PFSK-1 (cell line): ENCODE measurements around the gene PTF1A.

Source experiments
- FOXP2 ChIP-seq: optimal IDR thresholded peaks from 2 replicates; pipeline ENCODE3; 2011; ENCODE audit warnings: borderline replicate concordance, control low read depth, inconsistent platforms; ENCODE audit not compliant: insufficient read depth; ENCODE audit errors: extremely low read length, extremely low read depth
- POLR2AphosphoS5 ChIP-seq: IDR thresholded peaks from 2 replicates; pipeline ENCODE4 v1.6.1; 2012; ENCODE audit warnings: low read depth, mild to moderate bottlenecking, control low read depth, low read length, moderate library complexity
- SIN3A ChIP-seq: IDR thresholded peaks from 2 replicates; pipeline ENCODE4 v1.6.1; 2012; ENCODE audit warnings: mild to moderate bottlenecking, low read length, moderate library complexity, borderline replicate concordance; ENCODE audit not compliant: insufficient read depth
- TAF1 ChIP-seq: IDR thresholded peaks from 2 replicates; pipeline ENCODE4 v1.6.1; 2012; ENCODE audit warnings: low read length, control low read depth, borderline replicate concordance; ENCODE audit not compliant: insufficient read depth
- TF ChIP-seq, protein P1 (sequence below), 2 experiments: IDR thresholded peaks; 2 replicates each; pipeline versions ENCODE4 v1.6.1 to v1.8.0; 2011 to 2012; ENCODE audit warnings: low read depth in 2 of 2, low read length in 2 of 2, control low read depth in 1 of 2, inconsistent platforms in 1 of 2, mild to moderate bottlenecking in 1 of 2, moderate library complexity in 1 of 2; ENCODE audit not compliant: insufficient read depth in 1 of 2

- TF ChIP-seq POLR2AphosphoS5 (no peak), TAF1 (no peak), SIN3A (no peak), FOXP2 (no peak)
- TF ChIP-seq, protein P1, sequence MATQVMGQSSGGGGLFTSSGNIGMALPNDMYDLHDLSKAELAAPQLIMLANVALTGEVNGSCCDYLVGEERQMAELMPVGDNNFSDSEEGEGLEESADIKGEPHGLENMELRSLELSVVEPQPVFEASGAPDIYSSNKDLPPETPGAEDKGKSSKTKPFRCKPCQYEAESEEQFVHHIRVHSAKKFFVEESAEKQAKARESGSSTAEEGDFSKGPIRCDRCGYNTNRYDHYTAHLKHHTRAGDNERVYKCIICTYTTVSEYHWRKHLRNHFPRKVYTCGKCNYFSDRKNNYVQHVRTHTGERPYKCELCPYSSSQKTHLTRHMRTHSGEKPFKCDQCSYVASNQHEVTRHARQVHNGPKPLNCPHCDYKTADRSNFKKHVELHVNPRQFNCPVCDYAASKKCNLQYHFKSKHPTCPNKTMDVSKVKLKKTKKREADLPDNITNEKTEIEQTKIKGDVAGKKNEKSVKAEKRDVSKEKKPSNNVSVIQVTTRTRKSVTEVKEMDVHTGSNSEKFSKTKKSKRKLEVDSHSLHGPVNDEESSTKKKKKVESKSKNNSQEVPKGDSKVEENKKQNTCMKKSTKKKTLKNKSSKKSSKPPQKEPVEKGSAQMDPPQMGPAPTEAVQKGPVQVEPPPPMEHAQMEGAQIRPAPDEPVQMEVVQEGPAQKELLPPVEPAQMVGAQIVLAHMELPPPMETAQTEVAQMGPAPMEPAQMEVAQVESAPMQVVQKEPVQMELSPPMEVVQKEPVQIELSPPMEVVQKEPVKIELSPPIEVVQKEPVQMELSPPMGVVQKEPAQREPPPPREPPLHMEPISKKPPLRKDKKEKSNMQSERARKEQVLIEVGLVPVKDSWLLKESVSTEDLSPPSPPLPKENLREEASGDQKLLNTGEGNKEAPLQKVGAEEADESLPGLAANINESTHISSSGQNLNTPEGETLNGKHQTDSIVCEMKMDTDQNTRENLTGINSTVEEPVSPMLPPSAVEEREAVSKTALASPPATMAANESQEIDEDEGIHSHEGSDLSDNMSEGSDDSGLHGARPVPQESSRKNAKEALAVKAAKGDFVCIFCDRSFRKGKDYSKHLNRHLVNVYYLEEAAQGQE (IDR thresholded peaks at IDR 0.05; ENCODE audit: insufficient read depth in 1 of 2, low read depth in 2 of 2, low read length in 2 of 2), result no peak
Measured at GRCh38 chr10:23200997-23201652, 9.0 kb downstream of the PTF1A start.
